Measurements from ENCODE around the gene XCL2.
"Not testable (repeated sequence)": the region's sequence is repeated elsewhere in the genome, so short reads cannot be mapped to it uniquely, and the experiment has no call there.

Gene XCL2, protein sequence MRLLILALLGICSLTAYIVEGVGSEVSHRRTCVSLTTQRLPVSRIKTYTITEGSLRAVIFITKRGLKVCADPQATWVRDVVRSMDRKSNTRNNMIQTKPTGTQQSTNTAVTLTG

DNA sequence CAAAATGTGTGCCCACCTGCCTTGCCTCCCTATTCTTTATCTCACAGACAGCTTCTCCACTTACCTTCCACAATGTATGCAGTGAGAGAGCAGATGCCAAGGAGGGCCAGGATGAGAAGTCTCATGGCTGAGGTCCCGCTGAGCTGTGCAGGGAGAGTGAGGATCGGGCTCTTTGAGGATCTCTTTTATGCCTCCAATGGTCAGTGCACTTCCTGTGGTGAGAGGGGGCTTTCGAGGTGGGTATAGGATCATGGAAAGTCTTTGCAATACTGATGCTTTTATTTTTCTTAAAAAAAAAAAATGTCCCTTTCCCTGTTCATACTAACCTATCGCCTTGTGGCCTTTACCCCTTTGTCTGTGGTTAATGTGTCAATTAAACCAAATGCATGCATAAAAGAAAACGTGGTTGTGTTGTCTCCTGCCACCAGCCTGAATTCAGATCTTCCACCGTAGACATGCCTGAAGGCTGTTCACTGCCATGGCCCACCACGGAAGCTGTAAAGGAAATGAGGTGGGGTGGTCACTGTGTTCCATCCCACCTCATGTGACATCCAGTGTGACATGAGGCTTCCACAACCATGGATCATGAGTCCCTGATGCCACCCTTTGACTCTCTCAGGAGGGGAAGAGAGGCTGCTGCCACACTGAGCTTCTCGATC lies at the start of gene XCL2:
Gene XCL2, minus strand, starts transcription at position 158 of the 659 bp plus-strand sequence. Its CDS starts 33 bp downstream, at position 125.
- not testable (repeated sequence) for DNase-seq

DNA sequence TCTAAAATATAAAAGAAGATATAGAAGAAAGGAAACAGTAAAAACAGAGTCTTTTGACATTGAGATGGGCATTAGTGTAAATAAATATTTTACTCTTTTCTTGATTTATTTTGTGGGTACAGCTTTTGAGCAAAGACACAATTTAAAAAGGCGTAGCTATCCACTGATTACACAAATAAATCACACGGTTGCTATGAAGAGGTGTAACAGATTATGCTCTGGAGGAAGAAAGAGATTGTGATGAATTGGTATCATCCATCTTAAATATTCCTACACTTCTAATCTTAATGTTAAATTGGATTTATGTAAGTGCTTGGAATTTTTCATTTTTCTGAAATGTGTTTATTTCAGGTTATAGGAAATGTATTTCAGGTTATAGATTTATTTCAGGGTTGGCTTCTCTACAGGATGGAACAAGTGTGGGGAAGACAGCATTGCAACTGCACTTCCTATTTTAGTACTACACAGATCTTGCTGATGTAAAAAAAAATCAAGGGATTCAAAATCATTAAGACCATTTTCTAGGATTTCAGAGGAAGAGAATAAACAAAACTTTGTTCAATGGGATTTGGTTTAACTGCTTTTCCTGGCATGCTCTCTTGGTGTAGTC lies 47.9 kb upstream of the XCL2 start:
- DNase-seq, result no peak

DNA sequence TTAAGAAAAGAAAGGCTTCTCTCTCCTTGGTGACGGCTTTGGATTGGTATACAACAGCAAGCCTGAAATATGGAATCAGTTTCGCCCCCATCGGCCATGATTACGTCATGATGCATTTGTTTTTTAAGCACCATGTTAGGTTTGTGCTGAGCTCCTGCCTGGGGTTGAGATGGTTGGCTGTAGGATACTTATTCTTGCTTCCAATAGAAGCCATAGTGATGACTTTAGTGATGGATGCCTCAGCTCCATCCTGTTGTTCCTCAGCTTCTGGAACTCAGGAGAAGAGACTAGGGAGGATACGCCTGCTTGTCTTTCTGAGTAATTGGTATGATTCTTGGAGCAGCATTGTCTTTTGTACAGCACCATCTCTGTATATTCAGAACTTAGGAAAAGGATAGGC lies 47.3 kb upstream of the XCL2 start:
- DNase-seq, result no peak

DNA sequence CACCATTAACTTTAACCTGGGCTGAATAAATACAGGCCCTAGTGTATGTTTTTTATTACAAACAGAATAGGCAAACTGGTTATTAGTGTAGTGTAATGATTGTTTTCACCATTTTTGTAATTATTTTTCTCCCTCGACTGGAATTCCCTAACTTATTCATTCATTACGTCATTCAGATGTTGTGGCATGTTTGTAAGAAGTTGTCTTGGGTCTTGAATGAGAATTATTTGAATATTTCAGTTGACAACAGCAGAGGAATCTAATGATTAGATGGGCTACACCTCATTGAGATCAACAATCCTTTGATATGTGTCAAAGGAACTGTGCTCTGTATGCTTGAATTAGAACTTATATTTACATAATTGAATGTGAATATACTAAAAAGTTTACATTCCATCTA lies 45.4 kb upstream of the XCL2 start:
- no peak for DNase-seq

DNA sequence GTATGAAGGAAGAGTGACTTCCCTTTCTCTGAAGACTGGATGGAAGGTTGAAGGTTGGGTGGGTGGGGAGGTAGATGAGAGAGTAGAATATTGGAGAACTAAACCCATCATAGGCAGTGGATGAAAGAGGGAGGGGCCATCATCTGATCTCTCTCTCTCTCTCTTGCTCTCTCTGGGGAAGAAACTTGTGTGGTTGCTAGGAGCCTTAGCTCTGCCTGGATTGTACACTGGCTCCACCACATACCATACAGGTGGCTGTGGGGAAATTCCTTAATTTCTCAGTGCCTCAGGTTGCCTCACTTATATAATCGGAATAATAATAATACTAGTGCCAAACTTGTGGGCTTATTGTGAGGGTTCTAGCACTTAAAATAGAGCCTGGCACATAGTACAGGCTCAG lies 42.1 kb upstream of the XCL2 start:
- DNase-seq, result no peak

DNA sequence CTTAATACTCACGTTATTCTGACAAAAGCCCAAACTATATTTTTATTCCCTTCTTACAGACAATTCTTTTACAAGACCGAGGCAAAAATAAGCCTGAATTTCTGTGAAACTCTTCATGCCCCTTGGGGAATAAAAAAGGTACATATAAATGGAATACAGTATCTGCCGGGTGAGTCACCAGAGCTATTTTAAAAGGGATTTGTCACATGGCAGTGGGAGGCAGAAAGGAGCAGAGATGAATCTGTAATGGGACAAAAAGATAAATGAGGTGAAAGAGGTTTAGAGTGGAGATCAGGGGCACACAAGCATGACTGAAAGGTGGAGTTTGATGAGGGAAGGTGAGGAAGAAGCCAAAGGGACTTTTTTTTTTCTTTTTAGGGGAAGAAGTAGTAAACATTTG lies 41.4 kb upstream of the XCL2 start:
- no peak for DNase-seq

DNA sequence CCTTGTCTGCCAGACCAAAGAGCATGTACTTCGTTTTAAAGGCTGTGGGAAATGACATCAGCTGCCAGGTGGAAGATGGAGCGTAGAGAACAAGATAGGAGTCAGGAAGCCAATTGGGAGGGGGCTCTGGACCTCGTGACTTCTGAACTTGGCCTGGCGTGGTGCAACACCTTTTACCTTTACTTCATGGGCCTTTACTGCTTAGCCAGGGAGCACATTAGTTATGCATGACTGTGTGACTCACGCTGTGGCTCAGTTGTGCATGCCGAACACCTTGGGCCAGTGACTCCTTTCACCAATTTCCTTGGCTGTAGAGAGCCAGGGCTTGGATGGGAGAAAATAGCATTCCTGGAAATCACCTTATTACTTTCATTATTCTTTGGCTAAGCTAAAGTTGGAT lies 39.8 kb upstream of the XCL2 start:
- DNase-seq, result no peak

DNA sequence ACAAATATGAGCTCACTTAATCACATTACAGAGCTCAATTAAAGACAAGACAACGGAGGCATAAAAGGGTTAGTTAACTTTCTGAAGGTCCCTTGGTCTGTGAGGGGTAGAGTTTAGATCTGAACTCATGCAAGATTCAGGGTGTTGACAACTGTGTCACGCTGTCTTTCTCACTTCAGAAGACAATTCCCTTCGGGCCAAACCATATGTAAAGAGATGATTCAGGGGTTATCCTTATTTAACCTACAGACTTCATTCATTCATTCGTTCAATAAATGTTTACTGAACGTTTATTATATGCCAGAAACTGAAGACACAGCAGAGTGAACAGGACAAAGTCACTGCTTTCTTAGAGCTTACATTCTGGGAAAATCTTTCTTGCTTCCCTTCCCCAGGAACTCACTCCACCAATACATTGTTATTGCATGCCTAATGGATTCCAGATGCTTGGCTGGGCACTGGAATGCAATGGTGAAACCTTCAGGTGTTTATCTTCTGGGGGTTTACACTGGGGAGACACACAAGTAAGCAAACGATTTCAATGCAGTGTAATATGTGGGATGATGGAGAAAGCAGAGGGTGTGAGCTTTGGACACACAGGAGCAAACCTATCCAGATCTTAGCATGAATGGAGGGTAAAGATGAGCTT lies 39.0 kb upstream of the XCL2 start:
- no peak for DNase-seq

DNA sequence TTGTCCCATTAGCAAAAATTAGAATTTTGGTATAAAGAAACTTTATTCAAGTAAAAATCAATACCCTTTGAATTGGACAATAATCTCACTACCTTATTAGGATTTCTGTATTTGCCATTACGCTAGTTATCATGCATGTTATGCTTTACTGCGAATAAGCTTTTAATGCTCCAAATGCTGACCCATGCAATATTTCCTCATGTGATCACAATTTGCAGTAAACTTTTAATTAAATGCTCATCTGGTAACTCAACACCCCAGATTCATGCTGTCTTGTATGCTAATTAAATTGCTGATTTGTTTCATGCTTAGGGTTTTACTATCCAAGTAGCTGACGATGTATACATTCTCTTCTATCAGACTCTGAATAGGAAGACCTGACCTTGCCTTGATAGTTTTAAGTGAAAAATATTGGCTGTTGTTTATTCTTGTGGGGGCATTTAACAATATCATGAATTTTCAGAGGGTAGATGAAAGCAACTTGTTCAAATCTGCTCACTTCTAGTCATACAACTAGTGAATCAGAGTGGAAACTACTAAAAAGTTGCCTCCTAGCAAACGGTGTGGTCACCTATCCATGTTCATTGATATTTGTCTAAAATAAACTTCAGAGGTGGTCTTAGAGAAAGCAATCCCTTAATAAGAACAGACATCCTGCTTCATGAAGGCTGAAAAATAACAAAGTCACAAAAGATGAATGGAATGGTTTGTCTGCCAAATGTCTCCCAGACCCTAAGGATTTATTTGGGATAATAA lies 38.2 kb upstream of the XCL2 start:
- no peak for DNase-seq

DNA sequence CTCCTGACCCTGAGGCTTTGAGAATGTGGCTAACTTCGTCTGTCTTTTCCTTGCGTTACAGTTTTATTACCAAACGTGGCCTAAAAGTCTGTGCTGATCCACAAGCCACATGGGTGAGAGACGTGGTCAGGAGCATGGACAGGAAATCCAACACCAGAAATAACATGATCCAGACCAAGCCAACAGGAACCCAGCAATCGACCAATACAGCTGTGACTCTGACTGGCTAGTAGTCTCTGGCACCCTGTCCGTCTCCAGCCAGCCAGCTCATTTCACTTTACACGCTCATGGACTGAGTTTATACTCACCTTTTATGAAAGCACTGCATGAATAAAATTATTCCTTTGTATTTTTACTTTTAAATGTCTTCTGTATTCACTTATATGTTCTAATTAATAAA lies 37.2 kb upstream of the XCL2 start:
- DNase-seq, result not testable (repeated sequence)

DNA sequence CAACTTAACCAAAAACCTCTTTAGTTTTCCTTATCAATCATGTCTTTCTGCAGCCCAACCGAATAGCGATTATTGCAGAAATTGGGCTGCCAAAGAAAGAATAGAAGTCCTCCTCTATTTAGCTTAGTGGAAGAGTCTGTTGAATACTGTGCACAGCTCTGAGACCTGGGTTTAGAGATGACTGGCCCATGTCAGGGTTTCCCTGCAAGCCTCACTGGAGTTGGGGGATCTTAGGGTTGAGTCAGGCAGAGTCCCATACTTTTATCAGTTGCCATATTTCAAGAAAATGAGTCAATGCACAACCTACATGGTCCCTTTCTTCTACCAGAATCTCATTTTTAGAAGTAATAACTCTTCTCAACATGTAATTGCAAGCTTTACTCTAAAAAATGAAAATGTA lies 36.5 kb upstream of the XCL2 start:
- DNase-seq, result not testable (repeated sequence)

DNA sequence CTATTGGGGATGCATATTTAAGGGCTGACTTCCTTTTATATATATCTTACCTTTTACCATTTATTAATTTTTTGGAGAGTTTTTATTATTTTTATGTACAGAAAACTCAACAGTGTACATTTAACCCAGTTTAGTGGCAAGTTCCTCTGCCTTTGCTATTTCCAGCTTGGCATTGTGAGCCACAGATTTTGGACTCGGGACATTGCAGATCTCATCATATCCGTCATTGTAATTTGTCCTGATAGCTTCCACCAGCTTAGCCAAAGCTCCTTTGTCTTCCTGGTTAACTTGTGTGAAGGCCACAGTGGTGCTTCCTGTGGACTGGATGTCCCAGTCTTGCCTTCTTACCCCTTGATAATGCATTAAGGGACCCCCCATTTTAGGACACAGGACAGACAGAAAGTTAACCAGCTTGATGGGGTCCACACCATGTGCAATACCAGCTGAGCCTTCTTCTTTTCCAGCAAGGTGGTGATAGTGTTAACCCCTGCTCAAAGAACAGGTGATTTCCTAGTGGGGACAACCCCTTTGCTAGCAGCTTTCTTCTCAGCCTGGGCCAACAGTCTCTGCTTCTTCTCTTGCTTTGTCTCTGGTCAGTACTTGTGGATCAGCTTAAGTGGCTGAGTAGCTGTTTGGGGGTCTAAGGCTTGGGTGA lies 34.9 kb upstream of the XCL2 start:
- DNase-seq, result not testable (repeated sequence)

DNA sequence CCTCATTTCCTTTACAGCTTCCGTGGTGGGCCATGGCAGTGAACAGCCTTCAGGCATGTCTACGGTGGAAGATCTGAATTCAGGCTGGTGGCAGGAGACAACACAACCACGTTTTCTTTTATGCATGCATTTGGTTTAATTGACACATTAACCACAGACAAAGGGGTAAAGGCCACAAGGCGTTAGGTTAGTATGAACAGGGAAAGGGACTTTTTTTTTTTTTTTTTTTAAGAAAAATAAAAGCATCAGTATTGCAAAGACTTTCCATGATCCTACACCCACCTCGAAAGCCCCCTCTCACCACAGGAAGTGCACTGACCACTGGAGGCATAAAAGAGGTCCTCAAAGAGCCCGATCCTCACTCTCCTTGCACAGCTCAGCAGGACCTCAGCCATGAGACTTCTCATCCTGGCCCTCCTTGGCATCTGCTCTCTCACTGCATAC lies 32.5 kb upstream of the XCL2 start, which contains the start of gene XCL1:
Gene XCL1, plus strand, starts transcription at position 361 of the 444 bp plus-strand sequence. Its CDS starts 33 bp downstream, at position 394.
- not testable (repeated sequence) for DNase-seq

DNA sequence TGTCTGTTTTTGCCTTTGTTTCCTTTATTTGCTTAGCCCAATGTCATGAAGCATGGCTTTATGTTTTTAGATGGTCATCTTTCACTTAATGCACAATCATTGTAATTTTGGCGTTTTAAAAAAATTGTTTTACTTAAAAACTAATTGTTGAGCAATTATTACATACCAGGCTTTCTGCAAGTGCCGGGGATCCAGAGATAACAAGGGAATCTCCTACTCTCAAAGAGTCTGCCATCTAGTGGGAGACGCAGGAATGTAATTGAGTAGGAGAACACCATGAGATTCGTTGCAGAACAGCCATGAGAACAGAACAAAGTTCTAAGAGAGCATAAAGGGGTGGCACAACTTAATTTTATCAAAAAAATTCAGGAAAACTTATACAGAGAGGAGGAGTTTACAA lies 30.4 kb upstream of the XCL2 start:
- DNase-seq, result not testable (repeated sequence)

DNA sequence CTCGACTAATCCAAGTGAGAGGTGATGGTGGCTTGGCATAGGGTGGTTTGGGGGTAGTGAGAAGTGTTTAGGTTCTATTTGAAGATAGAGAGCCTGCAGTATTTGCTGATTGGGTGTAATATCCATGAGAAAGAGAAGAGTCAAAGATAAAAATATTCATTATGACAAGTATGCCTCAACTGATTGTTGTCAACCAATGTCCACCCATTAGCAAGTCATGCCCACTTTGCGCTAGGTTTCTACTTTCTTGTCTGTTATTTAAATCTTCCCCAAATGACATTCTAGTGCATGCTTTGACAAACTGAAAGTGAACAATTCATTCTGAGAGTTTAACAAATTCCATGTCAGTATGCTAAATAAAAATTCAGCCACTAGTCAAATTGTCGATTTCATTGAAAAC lies 28.8 kb upstream of the XCL2 start:
- DNase-seq, result no peak

DNA sequence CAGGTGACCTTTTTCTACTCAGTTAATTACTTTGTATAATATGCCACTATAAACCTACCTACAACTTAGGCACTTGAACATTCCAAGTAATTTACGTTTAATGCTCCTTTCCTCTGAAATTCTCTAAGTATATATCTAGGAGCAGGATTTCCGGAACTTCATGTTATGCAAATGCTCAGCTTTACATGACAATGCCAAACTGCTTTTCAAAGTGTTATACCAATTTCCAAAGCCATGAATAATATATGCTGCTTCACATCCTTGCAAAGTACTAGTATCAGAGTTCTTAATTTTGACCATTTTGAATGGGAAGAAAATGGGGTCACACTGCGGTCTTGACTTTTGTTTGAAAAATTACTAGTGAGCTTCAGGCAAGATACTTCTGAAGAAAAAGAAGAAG lies 26.9 kb upstream of the XCL2 start:
- no peak for DNase-seq

DNA sequence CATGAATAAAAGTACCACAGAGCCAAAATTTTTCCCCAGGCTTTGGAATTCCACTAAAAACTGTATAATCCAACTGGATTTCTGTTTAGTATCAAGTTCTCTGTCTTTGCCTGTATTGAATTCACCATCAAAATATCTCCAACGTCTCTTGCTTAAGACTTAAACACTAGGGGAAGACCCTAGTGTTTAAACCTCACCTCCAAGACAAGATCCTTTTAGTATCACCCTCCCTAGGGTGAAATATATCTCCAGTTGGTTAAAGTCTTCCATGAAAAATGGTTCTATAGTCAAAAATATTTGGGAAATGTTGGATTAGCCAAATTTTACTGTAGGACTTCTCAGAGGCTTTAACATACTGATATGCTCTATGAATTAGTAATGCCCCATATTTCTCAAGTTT lies 24.5 kb upstream of the XCL2 start:
- DNase-seq, result no peak

DNA sequence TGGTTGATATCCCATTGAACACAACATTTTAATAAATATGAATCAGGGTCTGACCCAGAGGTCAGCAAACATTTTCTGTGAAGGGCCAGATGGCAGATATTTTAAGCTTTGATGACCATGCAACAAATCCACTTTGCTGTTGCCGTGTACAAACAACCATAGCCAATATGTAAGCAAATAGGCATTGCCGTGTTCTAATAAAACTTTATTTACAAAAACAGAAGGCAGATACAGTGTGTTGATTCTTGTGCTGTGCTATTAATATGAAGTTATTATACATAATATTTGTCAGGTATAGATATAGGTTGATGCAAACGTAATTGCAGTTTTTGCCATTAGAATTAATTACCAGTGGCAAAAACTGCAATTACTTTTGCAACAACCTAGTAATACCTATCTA lies 23.8 kb upstream of the XCL2 start:
- DNase-seq, result no peak

DNA sequence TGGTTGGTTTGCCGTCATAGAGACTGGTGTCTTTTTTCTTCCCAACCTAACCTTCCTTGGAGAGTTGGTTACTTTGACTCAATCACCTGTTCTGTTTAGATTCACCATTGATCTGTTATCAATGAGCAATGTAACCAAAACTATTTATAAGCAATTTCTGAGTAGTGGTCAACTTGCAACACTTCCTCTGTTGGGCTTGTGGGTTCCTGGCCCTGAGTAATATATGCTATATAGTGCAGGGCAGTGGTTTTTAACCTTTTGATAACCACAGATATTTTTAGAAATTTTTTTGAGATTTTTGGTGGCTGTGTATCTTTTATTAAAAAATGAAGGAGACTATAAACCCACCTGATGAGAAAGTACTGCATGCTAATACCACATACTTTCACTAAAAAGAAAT lies 23.2 kb upstream of the XCL2 start:
- DNase-seq, result no peak

DNA sequence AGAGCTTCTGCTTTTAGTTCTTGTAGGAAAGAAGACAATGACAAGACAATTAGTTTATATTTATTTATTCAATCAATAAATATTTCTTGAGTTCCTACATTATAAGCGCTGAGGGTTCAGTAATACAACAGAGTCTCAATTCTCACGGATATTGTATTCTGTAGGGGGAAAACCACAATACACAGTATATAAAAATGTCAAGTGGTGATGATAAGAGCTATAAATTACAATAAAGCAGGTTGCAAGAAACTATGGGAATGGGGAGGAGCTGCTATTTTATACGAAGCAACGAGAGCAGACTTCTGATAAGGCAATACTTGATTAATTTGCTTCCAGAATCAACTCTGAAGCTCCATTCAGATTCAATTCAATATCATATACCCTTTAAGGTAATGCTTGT lies 22.0 kb upstream of the XCL2 start:
- DNase-seq, result no peak

DNA sequence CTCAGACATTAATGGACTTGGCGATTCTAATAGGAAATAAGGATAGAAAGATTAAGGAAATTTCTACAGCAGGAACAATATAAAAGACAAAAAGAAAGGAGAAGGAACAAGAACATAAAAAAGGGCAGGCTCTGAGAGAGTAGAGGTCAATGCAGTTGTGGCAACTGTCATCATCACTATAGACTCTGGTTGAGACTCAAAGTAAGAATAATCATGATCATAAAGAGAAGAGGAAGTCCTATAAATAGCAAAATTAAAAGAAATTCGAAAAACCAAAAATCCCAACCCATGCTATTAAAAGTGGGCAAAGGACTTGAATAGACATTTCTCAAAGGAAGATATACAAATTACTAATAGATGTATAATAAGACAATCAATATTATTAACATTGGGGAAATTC lies 18.2 kb upstream of the XCL2 start:
- DNase-seq, result no peak

DNA sequence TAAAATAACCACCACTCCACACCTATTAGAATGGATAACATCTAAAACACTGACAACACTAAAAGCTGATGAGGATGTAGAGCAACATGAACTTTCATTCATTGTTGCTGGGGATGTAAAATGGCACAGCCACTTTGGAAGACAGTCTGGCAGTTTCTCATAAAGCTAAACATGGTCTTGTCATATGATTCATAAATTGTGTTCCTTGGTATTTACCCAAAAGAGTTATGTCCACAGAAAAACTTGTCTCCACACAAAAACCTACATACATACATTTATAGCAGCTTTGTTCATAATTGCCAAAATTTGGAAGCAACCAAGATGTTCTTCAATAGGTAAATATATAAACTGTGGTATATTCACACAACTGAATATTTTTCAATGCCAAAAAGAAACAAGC lies 16.6 kb upstream of the XCL2 start:
- no peak for DNase-seq

DNA sequence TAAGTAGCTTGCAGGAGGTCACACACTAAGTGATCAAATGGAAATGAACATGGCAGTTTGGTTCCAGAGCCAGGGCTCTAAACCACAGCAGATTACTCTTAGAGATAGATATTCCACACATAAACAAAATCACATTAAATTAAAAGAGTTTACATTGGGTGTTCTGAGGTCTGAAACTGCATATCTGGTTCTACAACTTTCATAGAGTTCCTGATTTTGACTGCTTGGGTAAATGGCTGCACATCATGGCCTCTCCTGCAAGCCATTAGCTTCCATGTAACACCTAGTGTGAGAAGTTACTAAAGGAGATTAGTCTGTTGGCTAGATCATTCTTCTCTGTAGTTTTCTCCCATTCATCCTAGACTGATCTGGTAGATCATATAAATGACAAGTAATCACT lies 12.8 kb upstream of the XCL2 start:
- DNase-seq, result no peak

Data from stimulated activated naive CD4-positive, alpha-beta T cell treated with Interleukin-2 at 50 U/mL for 16 hours (primary cell).